ENCODE measurements around the gene RBM33.

DNA sequence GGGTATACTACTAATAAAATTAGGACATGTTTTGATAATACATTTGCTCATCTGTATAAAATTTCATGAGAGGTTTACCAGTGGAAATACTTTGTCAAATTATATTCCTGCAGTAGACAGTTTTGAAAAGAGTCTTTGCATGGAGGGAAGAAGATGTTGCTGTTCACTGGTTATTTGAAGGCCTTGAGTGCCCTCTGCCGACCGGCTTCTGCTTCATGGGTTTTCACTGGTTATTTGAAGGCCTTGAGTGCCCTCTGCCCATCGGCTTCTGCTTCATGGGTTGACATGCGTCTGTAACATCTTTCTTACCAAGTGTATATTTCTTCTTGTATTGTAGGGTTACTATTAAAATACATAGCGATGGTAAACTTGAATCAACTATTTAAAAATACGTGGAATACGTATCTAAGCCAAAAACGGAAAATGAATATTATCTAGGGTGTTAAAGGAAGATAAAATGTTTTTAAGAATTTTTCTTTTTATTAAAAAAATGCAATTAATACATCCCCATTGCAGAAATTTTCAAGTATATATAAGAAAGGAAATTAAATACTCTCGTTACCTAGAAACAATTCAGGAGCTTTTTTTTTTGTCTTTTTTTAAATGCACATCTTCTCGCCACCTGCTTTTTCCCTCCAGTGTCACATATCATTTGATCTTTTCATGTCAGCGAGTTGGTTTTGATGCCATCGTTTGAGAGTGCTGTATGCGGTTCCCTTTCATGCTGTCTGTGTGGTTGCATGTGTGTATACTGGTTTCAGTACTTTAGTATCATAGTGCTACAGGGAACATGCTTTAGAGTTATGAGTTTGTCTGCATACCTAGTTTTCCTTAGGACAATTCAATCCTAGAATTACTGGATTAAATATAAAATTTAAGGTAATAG is 94.4 kb downstream of the RBM33 start:
- TF ChIP-seq POLR2AphosphoS5 (IDR thresholded peaks at IDR 0.05; ENCODE audit: borderline replicate concordance, low read depth, low read length), result no peak
- no peak for TF ChIP-seq FOXP2 (optimal IDR thresholded peaks at IDR 0.05; ENCODE audit: control extremely low read depth, extremely low read length, insufficient read depth)
- no peak for TF ChIP-seq EZH2 (IDR thresholded peaks at IDR 0.05)
